ENCODE results near the gene GPN1.
"Not testable (repeated sequence)": the region's sequence is repeated elsewhere in the genome, so short reads cannot be mapped to it uniquely, and the experiment has no call there.

The GPN1 gene

DNA sequence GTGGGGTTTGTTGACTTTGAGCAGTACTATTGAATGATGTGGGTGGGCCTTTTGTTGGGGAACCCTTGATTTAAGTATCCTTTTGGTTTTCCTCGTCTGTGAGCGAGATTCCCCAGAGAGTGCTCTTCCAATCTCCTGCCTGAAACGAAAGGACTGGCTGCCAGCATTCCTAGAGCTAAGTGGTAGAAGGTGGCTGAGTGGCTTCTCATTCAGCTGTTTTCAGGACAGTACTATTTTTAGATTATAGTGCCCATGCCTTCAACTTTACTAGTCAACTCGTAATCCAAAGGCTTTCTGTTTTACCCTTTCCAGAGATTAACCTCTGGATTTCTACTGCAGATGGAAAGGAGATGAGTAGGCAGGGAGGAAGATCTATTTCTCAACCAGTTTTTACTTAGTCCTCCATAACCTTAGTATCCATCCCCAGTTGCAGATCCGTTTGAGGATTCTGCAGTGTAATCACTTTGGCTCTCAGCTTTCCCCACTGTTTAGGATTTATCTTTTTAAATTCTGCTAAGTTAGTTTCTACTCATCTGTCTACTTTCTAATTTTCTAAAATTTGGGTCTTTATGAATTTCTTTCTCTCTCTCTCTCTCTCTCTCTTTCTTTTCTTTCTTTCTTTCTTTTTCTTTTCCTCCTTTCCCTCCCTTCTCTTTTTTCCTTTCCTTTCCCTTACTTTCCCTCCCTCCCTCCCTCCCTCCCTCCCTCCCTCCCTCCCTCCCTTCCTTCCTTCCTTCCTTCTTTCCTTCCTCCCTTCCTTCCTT lies 44.1 kb downstream of the GPN1 start:
- no peak for DNase-seq
- in situ Hi-C loops (cut with HindIII; ENCODE audit: low pct_ligation_motif_present, low sequenced_read_pairs): no loop called here
- no peak overlapping the region for H3K27ac ChIP-seq
- H3K36me3 ChIP-seq (replicated peaks): peaks cover 44% of the 10 kb centered on the region
- TF ChIP-seq, protein P1, sequence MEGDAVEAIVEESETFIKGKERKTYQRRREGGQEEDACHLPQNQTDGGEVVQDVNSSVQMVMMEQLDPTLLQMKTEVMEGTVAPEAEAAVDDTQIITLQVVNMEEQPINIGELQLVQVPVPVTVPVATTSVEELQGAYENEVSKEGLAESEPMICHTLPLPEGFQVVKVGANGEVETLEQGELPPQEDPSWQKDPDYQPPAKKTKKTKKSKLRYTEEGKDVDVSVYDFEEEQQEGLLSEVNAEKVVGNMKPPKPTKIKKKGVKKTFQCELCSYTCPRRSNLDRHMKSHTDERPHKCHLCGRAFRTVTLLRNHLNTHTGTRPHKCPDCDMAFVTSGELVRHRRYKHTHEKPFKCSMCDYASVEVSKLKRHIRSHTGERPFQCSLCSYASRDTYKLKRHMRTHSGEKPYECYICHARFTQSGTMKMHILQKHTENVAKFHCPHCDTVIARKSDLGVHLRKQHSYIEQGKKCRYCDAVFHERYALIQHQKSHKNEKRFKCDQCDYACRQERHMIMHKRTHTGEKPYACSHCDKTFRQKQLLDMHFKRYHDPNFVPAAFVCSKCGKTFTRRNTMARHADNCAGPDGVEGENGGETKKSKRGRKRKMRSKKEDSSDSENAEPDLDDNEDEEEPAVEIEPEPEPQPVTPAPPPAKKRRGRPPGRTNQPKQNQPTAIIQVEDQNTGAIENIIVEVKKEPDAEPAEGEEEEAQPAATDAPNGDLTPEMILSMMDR (IDR thresholded peaks at IDR 0.05; ENCODE audit: low read depth, low read length, missing control alignments): no peak
- H3K27me3 ChIP-seq (replicated peaks): no peaks in the 10 kb centered on the region
- H3K4me3 ChIP-seq (ENCODE audit: low read depth, low read length): no peak overlapping the region

DNA sequence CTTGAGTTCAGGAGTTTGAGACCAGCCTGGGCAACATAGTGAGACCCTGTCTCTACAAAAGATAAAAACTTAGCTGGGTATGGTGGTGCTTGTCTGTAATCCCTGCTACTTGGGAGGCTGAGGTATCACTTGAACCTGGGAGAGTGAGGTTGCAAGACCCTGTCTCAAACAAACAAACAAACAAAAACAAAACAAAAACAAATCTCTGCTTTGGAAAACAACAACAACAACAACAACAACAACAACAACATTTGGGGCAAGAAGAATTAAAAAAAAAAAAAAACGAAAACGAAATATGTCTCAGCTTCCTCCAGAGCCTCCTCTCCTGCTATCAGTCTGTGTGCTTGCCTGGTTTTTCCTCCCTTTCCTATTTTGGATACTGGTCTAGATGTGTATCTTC lies 51.7 kb downstream of the GPN1 start:
- TF ChIP-seq, protein P1 (IDR thresholded peaks at IDR 0.05; ENCODE audit: low read depth, low read length, missing control alignments): no peak
- H3K27ac ChIP-seq: no peak overlapping the region

DNA sequence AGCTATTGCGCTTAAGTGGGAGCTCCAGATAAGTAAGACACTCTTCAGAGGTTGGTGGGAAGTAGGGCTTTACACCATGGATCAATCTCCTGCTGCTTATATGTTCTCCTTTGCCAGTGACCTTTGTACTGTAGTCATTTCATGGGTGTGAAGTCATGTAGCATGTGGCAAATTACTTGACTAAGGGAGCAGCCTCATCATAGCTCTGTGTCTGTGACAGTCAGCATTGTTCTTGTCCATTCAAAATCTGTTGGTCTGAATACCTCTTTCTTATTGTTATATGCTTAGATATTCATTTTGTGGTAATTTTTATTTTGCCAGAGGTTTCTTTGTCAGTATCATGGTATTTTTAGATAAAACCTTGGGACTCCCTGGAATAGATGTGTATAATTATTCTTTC lies 53.0 kb downstream of the GPN1 start:
- peak; percentile 63 for DNase-seq
- peak overlapping the region; percentile 89 for H3K27ac ChIP-seq
- H3K4me3 ChIP-seq (ENCODE audit: low read depth, low read length): no peak overlapping the region
- in situ Hi-C loops (cut with HindIII; ENCODE audit: low pct_ligation_motif_present, low sequenced_read_pairs): no loop called here
- H3K27me3 ChIP-seq (replicated peaks): no peaks in the 10 kb centered on the region
- peaks cover 37% of the 10 kb centered on the region for H3K36me3 ChIP-seq (replicated peaks)
- TF ChIP-seq, protein P1 (IDR thresholded peaks at IDR 0.05; ENCODE audit: low read depth, low read length, missing control alignments): no peak

More for the DNA sequence above, 51.7 kb downstream of the GPN1 start:
- Histone ChIP-seq H3K27me3 (replicated peaks) (no peaks in the 10 kb centered on the region), H3K36me3 (replicated peaks) (peaks cover 40% of the 10 kb centered on the region), H3K4me3 (ENCODE audit: low read depth, low read length) (no peak overlapping the region)
- no peak for DNase-seq
- in situ Hi-C loops (cut with HindIII; ENCODE audit: low pct_ligation_motif_present, low sequenced_read_pairs): no loop called here

DNA sequence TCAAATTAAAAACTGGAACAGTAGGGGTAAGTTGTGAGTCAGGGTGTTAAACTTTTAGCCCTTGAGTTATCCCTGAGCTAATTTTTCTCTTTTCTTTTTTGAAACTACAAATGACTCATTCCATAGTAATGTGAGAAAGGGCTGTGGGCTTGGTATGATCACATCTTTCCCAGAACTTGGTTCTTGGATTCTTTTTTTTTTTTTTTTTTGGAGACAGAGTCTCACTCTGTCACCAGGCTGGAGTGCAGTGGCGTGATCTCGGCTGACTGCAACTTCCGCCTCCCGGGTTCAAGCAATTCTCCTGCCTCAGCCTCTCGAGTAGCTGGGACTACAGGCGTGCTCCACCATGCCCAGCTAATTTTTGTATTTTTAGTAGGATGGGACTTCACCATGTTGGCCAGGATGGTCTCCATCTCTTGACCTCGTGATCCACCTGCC lies 53.5 kb downstream of the GPN1 start:
- in situ Hi-C loops (cut with HindIII; ENCODE audit: low pct_ligation_motif_present, low sequenced_read_pairs); H3K27me3 ChIP-seq (replicated peaks); H3K4me3 ChIP-seq (ENCODE audit: low read depth, low read length): not testable (repeated sequence)
- Histone ChIP-seq H3K36me3 (replicated peaks) (peaks cover 35% of the 10 kb centered on the region), H3K27ac (peak overlapping the region; percentile 89)
- DNase-seq: peak; percentile 68

DNA sequence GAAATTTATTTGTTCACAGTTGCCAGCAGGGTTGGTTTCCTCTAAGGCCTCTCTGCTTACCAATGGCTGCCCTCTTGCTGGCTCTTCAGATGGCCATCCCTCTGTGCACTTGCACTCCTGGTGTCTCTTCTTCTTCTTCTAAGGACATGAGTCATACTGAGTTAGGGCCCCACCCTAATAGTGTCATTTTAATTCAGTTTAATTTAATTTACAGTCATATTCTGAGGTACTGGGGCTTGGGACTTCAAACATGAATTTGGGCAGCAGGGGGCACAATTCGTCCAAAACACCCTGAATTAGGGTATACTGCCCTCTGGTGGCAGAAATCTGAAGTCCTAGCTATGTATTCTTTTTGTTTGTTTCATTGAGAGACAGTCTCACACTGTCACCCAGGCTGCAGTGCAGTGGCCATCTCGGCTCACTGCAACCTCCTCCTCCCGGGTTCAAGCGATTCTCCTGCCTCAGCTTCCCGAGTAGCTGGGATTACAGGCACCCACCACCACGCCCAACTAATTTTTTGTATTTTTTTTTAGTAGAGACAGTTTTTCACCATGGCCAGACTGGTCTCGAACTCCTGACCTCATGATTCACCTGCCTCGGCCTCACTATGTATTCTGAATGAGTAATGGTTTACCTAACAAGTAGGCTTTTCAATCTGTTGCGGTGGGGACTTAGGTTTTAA lies 54.7 kb downstream of the GPN1 start:
- H3K27ac ChIP-seq: peak overlapping the region; percentile 89
- in situ Hi-C loops (cut with HindIII; ENCODE audit: low pct_ligation_motif_present, low sequenced_read_pairs): no loop called here
- no peak overlapping the region for H3K4me3 ChIP-seq (ENCODE audit: low read depth, low read length)
- no peaks in the 10 kb centered on the region for H3K27me3 ChIP-seq (replicated peaks)
- peak; percentile 93 for DNase-seq
- peaks cover 33% of the 10 kb centered on the region for H3K36me3 ChIP-seq (replicated peaks)
- TF ChIP-seq, protein P1 (IDR thresholded peaks at IDR 0.05; ENCODE audit: low read depth, low read length, missing control alignments): peak; percentile 88

DNA sequence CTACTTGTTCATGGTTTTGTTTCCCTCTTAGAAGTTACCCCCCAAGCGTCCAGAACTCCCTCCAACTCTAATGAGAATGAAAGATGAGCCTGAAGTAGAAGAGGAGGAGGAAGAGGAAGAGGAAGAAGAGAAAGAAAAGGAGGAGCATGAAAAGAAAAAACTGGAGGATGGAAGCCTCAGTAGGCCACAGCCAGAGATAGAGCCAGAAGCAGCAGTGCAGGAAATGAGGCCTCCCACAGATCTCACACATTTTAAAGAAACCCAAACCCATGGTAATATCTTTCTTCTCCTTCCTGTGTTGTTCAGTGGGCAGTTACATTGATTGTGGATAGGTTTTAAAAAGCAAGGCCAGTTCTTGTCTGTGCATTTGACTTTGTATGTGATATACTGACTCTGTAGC lies 56.2 kb downstream of the GPN1 start:
- H3K4me3 ChIP-seq (ENCODE audit: low read depth, low read length); H3K27ac ChIP-seq; H3K27me3 ChIP-seq (replicated peaks); in situ Hi-C loops (cut with HindIII; ENCODE audit: low pct_ligation_motif_present, low sequenced_read_pairs); DNase-seq: not testable (repeated sequence)
- peaks cover 35% of the 10 kb centered on the region for H3K36me3 ChIP-seq (replicated peaks)
